ENCODE results near the gene CLSTN2.
A peak's percentile ranks its signal among the peaks of the same experiment; 100 is the strongest.

The CLSTN2 gene

GRCh38 chr3:140334132-140334929 is 399.3 kb downstream of the CLSTN2 start:
- FAIRE-seq = no peak
- no peak for DNase-seq (ENCODE audit: low spot score)

GRCh38 chr3:140336465-140336864 is 401.5 kb downstream of the CLSTN2 start:
- no peak for FAIRE-seq
- no peak for DNase-seq (ENCODE audit: low spot score)

- DNase-seq (ENCODE audit: low spot score) (no peak), FAIRE-seq (no peak)
These were observed 403.9 kb downstream of the CLSTN2 start for GRCh38 chr3:140338916-140339315.

GRCh38 chr3:140341203-140341602 is 406.2 kb downstream of the CLSTN2 start:
- FAIRE-seq (no peak), DNase-seq (ENCODE audit: low spot score) (no peak)

- DNase-seq (ENCODE audit: low spot score) (no peak), FAIRE-seq (no peak)
These were observed 406.9 kb downstream of the CLSTN2 start for GRCh38 chr3:140341817-140342403.

- FAIRE-seq = no peak
- no peak for DNase-seq (ENCODE audit: low spot score)
These were observed 407.7 kb downstream of the CLSTN2 start for GRCh38 chr3:140342668-140343067.

- no peak for FAIRE-seq
- DNase-seq (ENCODE audit: low spot score) = no peak
These were observed 408.5 kb downstream of the CLSTN2 start for GRCh38 chr3:140343211-140344081.

- no peak for FAIRE-seq
- DNase-seq (ENCODE audit: low spot score) = no peak
These were observed 409.1 kb downstream of the CLSTN2 start for GRCh38 chr3:140344082-140344454.

- DNase-seq (ENCODE audit: low spot score) = no peak
These were observed 409.7 kb downstream of the CLSTN2 start for GRCh38 chr3:140344601-140345205.

GRCh38 chr3:140347151-140347550 is 412.2 kb downstream of the CLSTN2 start:
- DNase-seq (ENCODE audit: low spot score) (no peak), FAIRE-seq (no peak)

More at GRCh38 chr3:140344601-140345205, 409.7 kb downstream of the CLSTN2 start:
- no peak for FAIRE-seq

GRCh38 chr3:140349938-140350337 is 415.0 kb downstream of the CLSTN2 start:
- DNase-seq (ENCODE audit: low spot score) (no peak), FAIRE-seq (no peak)

GRCh38 chr3:140351466-140351865 is 416.5 kb downstream of the CLSTN2 start:
- FAIRE-seq (no peak), DNase-seq (ENCODE audit: low spot score) (no peak)

GRCh38 chr3:140355481-140355880 is 420.5 kb downstream of the CLSTN2 start:
- DNase-seq (ENCODE audit: low spot score) (no peak), FAIRE-seq (no peak)

- no peak for FAIRE-seq
- no peak for DNase-seq (ENCODE audit: low spot score)
These were observed 423.7 kb downstream of the CLSTN2 start for GRCh38 chr3:140358686-140359085.

- DNase-seq (ENCODE audit: low spot score) = no peak
These were observed 424.4 kb downstream of the CLSTN2 start for GRCh38 chr3:140359233-140359995.

GRCh38 chr3:140360332-140360731 is 425.3 kb downstream of the CLSTN2 start:
- no peak for DNase-seq (ENCODE audit: low spot score)
- FAIRE-seq = no peak

More at GRCh38 chr3:140359233-140359995, 424.4 kb downstream of the CLSTN2 start:
- FAIRE-seq = no peak

GRCh38 chr3:140363801-140364200 is 428.8 kb downstream of the CLSTN2 start:
- peak; percentile 13 for DNase-seq (ENCODE audit: low spot score)
- no peak for FAIRE-seq

- DNase-seq (ENCODE audit: low spot score) (no peak), FAIRE-seq (no peak)
These were observed 431.1 kb downstream of the CLSTN2 start for GRCh38 chr3:140365872-140366697.

GRCh38 chr3:140368223-140368811 is 433.3 kb downstream of the CLSTN2 start:
- FAIRE-seq = no peak
- no peak for DNase-seq (ENCODE audit: low spot score)

GRCh38 chr3:140370686-140371085 is 435.7 kb downstream of the CLSTN2 start:
- FAIRE-seq (no peak), DNase-seq (ENCODE audit: low spot score) (no peak)
